ACC112 (cell line): ENCODE data around the gene SWI5.

Experiments used
- H2AFZ ChIP-seq: fragments of 200-600 bp; sonication (generic); one replicate; pipeline ENCODE4 v1.6.0; 2017; ENCODE audit warnings: antibody characterized with exemption, low read length; ENCODE audit not compliant: unreplicated experiment
- H3K27ac ChIP-seq: fragments of 200-600 bp; sonication (generic); 2 replicates; pipeline ENCODE4 v1.5.1; 2014; ENCODE audit warnings: low read depth, mild to moderate bottlenecking, antibody characterized with exemption, low read length, moderate library complexity
- H3K27me3 ChIP-seq: fragments of 200-600 bp; sonication (generic); 2 replicates; pipeline ENCODE4 v1.6.1; 2014; ENCODE audit warnings: mild to moderate bottlenecking, antibody characterized with exemption, low read length, moderate library complexity, mixed read lengths; ENCODE audit not compliant: insufficient read depth
- H3K36me3 ChIP-seq: fragments of 200-600 bp; sonication (generic); 2 replicates; pipeline ENCODE4 v1.6.1; 2016; ENCODE audit warnings: mild to moderate bottlenecking, antibody characterized with exemption, low read length, moderate library complexity, mixed read lengths; ENCODE audit not compliant: insufficient read depth
- H3K4me1 ChIP-seq: fragments of 200-600 bp; sonication (generic); one replicate; pipeline ENCODE4 v1.6.1; 2016; ENCODE audit warnings: low read length, mixed read lengths; ENCODE audit not compliant: insufficient read depth, unreplicated experiment, control insufficient read depth
- H3K4me3 ChIP-seq: fragments of 200-600 bp; sonication (generic); 2 replicates; pipeline ENCODE4 v1.5.1; 2014; ENCODE audit warnings: mild to moderate bottlenecking, low read depth, low read length
- H3K79me2 ChIP-seq: fragments of 200-600 bp; sonication (generic); one replicate; pipeline ENCODE4 v1.6.0; 2016; ENCODE audit warnings: low read length; ENCODE audit not compliant: control insufficient read depth, unreplicated experiment, insufficient read depth

The SWI5 gene

DNA sequence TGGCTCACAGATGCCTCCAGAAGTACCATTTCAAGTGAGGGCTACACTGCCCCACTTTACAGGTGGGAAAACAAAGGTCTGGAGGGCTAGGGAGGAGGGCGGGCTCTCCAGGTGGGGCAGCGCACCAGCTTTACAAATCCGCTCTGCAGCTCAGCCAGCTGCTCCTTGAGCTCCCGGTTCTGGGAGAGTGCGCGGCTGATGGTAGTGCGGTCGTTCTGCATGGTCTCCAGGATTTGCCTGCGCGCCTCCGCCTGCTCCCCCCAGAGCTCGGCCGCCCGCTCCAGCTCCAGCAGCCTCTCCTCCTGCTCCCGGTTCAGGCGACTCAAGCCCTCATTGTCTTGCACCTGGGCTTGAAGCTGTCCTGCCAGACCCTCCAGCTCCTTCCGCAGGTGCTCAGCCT lies 15.7 kb upstream of the SWI5 start:
- Histone ChIP-seq H3K27me3 (no peaks in the 10 kb centered on the region), H2AFZ (no peak overlapping the region), H3K79me2 (no peaks in the 10 kb centered on the region), H3K36me3 (peaks cover 5% of the 10 kb centered on the region; the same call in 1 of the 2 replicates), H3K4me1 (no peaks in the 10 kb centered on the region), H3K4me3 (no peak overlapping the region), H3K27ac (no peak overlapping the region)

DNA sequence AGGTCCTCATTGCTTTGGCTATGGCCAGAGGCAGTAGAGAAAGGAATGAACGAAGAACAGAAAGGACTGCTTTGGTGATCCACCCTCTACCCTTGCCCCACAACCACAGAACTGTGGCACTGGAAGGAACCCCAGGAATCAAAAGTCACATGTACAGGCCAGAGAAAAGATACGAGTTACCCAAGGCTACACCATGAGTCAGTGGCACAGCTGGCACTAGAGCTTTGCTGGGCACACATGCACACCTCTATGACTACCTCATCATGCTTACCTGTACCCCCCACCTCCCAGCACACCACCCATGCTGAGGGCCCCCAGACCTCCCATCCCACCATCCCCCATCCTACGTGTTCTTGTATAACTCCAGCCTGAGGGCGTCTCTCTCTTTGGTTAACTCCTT lies 13.4 kb upstream of the SWI5 start:
- Histone ChIP-seq H3K4me3 (no peak overlapping the region), H3K4me1 (no peaks in the 10 kb centered on the region), H3K27ac (no peak overlapping the region), H3K79me2 (no peaks in the 10 kb centered on the region), H3K36me3 (peaks cover 5% of the 10 kb centered on the region; the same call in 1 of the 2 replicates), H2AFZ (no peak overlapping the region), H3K27me3 (no peaks in the 10 kb centered on the region)

DNA sequence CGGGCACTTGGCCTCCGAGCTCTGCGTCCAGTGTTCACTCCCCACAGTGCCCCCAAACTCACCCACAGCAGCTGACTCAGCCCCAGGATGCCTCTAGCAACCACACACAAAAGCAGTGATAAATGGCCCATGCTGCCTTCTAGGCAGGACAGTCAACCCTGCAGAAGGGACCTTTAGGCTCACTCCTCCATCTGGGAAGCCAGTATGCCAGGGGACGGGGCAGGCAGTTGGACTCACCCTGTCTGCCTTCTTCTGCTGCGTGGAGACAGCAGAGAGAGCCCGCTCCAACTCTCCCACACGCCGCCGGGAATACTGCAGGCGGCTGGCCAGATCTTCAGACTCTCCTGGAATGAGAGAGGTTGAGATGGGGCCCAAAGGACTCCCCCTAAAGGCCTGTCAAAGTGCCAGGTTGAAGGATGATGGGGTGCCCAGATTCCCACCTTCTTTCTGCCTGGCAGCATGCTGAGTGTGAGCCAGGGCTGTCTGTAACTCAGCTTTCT lies 10.7 kb upstream of the SWI5 start:
- Histone ChIP-seq H2AFZ (no peak overlapping the region), H3K27me3 (no peaks in the 10 kb centered on the region), H3K4me3 (no peak overlapping the region), H3K4me1 (no peaks in the 10 kb centered on the region), H3K36me3 (peaks cover 7% of the 10 kb centered on the region; the same call in 1 of the 2 replicates), H3K79me2 (no peaks in the 10 kb centered on the region), H3K27ac (no peak overlapping the region)

DNA sequence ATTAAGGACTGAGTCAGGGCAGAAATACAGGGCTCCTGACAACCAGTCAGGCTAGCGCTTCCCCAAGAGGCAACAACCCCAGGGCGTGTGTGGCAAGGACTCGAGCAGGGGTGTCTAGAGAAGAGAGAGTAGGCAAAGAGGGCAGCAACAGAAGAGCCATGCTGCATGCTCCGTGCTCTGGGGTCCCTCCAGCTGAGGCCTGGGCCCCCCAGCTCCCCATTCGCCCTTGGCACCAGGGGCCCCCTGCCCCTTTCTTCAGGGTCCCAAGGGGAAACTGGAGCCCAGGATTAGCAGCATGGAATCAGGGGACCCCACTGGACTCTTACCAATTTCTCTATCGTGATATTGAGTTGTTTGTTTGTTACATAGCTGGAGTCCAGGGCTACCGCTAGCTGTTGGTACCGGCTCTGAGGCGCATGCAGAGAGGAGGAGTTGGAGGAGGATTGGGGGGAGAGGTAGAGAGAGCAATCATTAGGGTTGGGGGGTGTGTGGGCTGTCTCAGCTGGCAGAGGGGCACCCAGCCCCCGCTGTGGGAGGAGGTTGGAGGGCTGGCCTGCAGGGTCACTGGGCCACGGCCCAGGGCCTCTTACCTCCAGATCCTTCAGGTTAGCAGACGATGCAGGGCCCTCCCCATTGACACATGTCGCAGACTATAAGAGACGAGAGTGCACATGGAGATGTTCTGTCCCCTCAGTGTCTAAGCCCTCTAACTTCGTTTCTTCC lies 9.0 kb upstream of the SWI5 start:
- Histone ChIP-seq H3K4me1 (no peaks in the 10 kb centered on the region), H3K79me2 (no peaks in the 10 kb centered on the region), H3K27ac (no peak overlapping the region), H3K36me3 (peaks cover 17% of the 10 kb centered on the region), H3K27me3 (no peaks in the 10 kb centered on the region), H2AFZ (no peak overlapping the region), H3K4me3 (no peak overlapping the region)

DNA sequence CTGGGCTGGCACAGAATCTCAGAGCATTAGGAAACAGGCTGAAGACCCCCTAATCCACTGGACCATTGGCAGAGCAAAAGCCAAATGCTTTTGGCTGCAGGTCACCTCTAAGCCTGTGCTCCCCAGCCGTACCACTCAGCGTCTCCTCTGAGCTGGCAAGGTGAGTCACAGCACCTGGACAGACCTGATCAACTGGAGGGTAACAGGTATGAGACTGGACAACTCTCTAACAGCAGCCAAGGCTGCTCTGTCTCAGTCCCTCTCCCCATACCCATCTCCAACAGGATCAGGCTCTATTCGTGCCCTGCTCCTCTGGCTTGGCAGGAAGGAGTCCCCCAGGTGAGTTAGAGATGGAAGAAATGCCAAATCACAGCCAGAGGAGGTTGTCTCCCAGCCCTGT lies 5.0 kb upstream of the SWI5 start:
- no peak overlapping the region for H3K4me3 ChIP-seq
- H3K27ac ChIP-seq, result no peak overlapping the region
- H2AFZ ChIP-seq, result no peak overlapping the region
- H3K4me1 ChIP-seq, result peaks cover 12% of the 10 kb centered on the region
- peaks cover 17% of the 10 kb centered on the region for H3K36me3 ChIP-seq
- peaks cover 28% of the 10 kb centered on the region for H3K79me2 ChIP-seq
- H3K27me3 ChIP-seq, result no peaks in the 10 kb centered on the region

DNA sequence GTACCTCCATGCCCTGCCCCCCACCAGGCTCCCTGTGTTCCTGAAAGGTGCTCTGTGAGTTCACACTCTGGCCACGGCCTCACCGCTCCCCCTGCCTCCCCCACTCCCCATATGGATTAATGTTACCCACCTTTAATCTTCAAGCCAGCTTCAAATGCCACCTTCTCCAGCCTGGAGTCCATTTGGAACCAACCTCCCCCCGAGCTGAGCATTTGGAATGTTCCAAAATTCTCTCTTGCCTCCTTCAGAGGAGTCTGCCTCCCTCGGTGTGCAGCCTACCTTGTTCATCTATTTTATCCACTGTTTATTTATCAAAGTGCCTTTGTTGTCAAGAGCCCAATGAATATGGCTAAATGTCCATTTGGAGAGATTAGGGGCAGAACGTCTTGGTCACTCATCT lies 4.6 kb upstream of the SWI5 start:
- H3K27me3 ChIP-seq, result no peaks in the 10 kb centered on the region
- peaks cover 12% of the 10 kb centered on the region for H3K4me1 ChIP-seq
- peaks cover 32% of the 10 kb centered on the region for H3K79me2 ChIP-seq
- no peak overlapping the region for H3K4me3 ChIP-seq
- peaks cover 17% of the 10 kb centered on the region for H3K36me3 ChIP-seq
- no peak overlapping the region for H3K27ac ChIP-seq
- no peak overlapping the region for H2AFZ ChIP-seq

DNA sequence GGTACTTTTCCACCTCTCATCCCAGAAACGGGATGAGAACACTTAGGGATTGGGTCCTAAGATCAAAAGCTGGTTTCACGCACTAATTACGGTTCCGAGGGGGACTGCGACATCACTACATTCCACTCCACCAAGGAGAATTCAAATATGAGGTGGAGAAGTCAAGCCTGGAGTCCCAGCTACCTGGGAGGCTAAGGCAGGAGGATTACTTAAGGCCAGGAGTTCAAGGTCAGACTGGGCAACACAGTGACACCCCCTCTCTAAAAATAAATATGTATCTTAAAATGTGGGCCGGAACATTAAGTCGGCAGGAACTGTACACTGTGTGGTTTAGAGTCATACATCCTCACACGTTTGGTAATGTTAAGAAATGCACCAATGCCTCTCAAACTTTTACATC lies 1.8 kb upstream of the SWI5 start:
- H3K79me2 ChIP-seq, result peaks cover 43% of the 10 kb centered on the region
- peaks cover 18% of the 10 kb centered on the region for H3K4me1 ChIP-seq
- H3K4me3 ChIP-seq, result peak overlapping the region; percentile 93

DNA sequence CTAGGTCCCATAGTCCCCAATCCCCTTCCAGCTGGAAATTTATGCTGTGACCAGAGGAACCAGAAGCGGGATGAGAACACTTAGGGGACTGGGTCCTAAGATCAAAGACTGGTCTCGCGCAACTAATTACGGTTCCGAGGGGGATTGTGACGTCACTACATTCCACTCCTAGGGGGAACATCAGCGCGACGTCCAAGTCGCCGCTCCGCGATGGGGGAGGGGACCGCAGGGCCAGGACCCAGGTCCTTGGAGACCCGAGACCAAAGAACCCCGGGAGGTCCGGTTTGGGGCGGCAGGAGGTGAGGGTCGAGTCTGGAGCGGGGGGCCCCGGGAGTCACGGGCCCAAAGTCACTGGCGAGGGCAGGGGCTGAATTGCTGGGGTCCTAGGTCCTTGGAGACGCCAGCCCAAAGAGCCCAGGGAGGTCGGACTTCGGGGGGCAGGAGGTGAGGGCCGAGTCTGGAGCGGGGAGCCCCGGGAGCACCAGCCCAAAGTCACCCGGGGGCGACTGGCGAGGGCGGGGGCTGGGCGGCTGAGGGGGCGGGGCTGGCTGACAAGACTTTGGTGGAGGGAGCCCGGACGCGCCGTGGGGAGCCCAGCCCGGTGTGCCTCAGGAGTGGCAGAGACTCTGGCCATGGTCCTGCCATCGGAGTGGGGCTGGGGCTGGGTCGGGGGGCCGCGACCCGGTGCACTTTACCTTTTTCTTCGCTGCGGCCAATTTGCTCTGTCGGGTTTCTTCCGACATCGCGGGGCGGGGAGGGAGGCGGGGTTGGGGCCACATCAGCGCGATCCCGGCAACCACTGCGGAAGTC lies 673 bp upstream of the SWI5 start, which contains the start of gene GOLGA2:
Gene GOLGA2, minus strand, starts transcription at position 810 of the 810 bp plus-strand sequence. Its CDS starts 31 bp downstream, at position 779.
- Histone ChIP-seq H3K27ac (peak within 1 kb of the TSS; percentile 82), H3K79me2 (peaks cover 43% of the 10 kb centered on the region), H2AFZ (peak within 1 kb of the TSS; percentile 87), H3K27me3 (no peaks in the 10 kb centered on the region), H3K36me3 (peaks cover 15% of the 10 kb centered on the region), H3K4me1 (peaks cover 18% of the 10 kb centered on the region), H3K4me3 (peak within 1 kb of the TSS; percentile 93)

More for the DNA sequence above, 1.8 kb upstream of the SWI5 start:
- Histone ChIP-seq H2AFZ (no peak overlapping the region), H3K27me3 (no peaks in the 10 kb centered on the region), H3K27ac (peak overlapping the region; percentile 82; the same call in 1 of the 2 replicates), H3K36me3 (peaks cover 17% of the 10 kb centered on the region)

DNA sequence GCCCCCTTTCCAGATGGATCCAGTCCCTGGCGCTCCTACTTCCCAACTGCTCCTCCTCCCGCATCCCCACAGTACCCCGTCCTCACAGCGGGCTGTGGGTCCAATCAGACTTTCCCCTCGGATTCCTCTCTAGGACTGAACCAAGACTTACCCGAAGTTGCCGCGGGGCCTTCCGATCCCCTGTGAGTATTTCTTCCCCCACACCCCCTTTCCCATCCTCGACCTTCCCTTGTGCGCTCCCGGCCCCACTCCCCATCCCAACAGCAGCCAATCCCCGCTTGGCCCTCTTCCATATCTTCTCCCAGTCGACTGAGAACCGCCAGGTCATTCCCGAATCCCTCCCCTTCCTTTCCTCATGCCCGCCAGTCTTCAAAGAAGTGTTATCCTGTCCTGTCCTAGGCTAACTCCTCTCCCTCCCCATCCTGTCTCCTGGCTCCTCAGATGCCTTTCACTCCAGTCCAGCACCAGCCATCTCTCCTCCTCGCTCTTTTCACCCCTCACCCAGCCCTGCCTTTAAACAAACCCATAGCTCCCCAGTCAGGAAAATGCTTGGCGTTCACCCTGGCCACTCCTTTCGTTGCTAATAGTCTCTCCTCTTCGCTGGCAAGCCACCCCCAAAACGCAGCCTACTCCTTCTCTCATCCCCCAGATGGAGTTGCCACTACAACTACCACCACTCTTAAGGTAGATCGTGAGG lies 646 bp downstream of the SWI5 start:
- peaks cover 18% of the 10 kb centered on the region for H3K4me1 ChIP-seq
- peak overlapping the region; percentile 30; the same call in 1 of the 2 replicates for H3K27ac ChIP-seq
- peaks cover 6% of the 10 kb centered on the region for H3K36me3 ChIP-seq
- peak overlapping the region; percentile 93 for H3K4me3 ChIP-seq
- peaks cover 43% of the 10 kb centered on the region for H3K79me2 ChIP-seq
- H2AFZ ChIP-seq, result peak overlapping the region; percentile 87
- no peaks in the 10 kb centered on the region for H3K27me3 ChIP-seq
